Measurements from ENCODE around the gene MGRN1. TPM values are rescaled to one million over a fixed set of nuclear protein-coding genes. Genes with fewer than 3 reads are reported as not detected.

The MGRN1 gene
- total RNA-seq, 1 donor from 2014 or later: 22.9 TPM

- no peak for DNase-seq (ENCODE audit: low read depth, low spot score)
Measured at GRCh38 chr16:4685776-4686496, 61.3 kb downstream of the MGRN1 start.

GRCh38 chr16:4686497-4687210 lies 62.0 kb downstream of the MGRN1 start:
- no peak for DNase-seq (ENCODE audit: low read depth, low spot score)

DNA sequence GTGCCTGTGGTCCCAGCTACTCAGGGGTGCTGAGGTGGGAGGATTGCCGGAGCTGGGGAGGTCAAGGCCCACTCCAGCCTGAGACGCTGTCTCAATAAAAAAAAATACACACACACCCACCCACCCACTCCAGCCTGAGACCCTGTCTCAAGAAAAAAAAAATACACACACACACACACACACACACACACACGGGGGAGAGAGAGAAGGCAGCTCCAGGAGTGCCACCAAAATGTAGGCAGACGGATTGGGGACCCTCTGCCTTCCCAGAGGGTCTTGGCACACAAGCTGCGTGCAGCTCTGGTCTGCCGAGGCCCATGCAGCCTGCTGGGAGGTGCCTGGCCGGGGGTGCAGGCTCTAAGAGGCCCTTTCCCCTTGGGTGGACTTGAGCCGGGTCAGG lies 62.8 kb downstream of the MGRN1 start:
- DNase-seq (ENCODE audit: low read depth, low spot score): no peak

DNA sequence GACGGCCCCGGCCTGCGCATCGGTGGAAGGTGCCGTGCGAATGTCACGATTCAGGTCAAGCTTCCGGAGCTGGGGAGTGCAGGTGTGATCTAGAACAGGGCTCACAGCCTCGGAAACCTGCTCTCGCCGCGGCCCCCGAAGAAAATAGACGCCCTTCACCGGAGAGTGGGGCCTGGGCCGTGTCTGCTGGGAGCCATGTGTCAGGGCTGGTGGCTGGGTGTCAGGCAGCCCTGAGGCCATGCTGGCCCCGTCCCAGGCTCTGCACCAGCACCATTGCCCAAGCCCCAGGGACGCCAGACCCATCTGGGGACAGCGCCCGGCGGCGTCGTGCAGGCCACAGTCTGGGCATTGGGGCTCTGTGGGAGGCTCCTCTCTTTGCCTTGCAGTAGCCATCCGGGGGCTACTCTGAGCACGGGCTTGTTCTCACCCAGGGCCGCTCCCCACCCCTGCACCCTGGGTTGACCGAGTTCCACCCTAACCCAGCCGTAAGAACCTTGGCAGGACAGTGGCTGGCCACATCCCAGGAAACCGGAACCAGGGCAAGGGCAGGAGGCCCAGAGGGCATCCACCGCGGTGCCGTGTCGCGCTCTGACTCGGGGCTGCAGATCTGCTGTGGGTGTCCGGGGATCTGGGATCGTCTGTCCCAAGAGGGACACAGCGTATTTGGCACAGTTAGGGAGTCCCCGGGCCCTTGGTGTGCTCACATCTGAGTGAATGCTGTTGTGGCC lies 63.5 kb downstream of the MGRN1 start:
- DNase-seq (ENCODE audit: low read depth, low spot score): no peak

DNA sequence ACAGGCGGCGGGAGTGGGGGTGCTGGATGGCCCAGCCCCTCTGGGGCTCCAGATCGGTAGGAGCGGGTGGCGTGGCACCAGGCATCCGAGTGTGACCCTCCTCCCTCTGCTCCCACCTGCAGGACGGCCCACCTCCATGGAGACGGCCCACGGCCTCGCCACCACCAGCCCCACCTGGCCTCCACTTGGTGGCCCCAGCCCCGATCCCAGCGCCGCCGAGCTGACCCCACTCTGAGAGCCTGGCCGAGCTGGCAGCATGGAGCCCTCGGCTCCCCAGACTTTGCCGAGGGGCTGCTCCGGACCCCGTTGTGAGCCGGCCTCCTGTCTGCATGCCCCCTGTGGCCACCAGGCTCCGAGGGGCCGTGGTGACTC lies 64.0 kb downstream of the MGRN1 start:
- DNase-seq (ENCODE audit: low read depth, low spot score): no peak

GRCh38 chr16:4689091-4689671 lies 64.6 kb downstream of the MGRN1 start:
- DNase-seq (ENCODE audit: low read depth, low spot score): no peak

- DNase-seq (ENCODE audit: low read depth, low spot score): no peak
Measured at GRCh38 chr16:4689864-4690704, 65.5 kb downstream of the MGRN1 start.

GRCh38 chr16:4690946-4691665 lies 66.5 kb downstream of the MGRN1 start:
- DNase-seq (ENCODE audit: low read depth, low spot score): no peak

DNA sequence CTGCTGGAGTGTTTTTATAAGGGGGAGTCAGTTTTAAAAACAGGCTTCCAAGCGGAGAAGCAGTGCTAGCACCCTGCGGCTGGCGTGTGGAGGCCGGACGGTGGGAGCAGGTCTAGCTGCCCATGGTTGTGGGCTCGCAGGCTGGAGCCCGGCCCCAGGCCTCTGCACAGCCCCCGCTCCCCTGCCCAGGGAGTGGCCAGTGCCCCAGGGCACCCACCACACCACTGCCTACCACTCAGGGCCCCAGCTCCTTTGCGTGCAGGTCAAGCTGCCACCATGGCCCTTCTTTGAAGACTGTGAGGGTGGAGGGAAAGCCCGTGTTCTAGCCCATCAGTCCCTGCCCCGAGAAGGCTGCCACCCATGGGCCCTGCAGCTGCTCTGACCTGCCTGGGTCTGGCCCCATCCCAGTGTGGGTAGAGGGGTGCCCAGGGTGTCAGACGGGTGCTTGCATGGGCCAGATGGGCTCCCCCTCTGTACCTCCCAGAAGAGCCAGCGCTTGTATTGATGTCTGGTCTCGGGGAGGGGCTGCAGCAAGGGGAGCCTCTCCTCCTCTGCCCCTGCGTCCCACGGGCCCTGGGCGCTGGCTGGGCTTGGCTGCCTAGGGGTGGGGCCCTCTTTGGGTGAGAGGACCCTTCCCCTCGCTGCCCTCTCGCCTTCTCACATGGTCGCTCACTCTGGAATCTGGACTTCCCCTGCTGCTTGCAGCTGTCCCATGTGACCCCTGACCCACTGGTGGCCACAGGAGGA lies 67.2 kb downstream of the MGRN1 start:
- DNase-seq (ENCODE audit: low read depth, low spot score): no peak

- DNase-seq (ENCODE audit: low read depth, low spot score): no peak
Measured at GRCh38 chr16:4692460-4693295, 68.1 kb downstream of the MGRN1 start.

GRCh38 chr16:4693296-4693955 lies 68.8 kb downstream of the MGRN1 start, which contains the start of gene NUDT16L1:
TSS of gene NUDT16L1 (plus strand) at chr16:4693562. CDS start at chr16:4693727, 165 bp downstream.
- peak; percentile 76 for DNase-seq (ENCODE audit: low read depth, low spot score)

DNA sequence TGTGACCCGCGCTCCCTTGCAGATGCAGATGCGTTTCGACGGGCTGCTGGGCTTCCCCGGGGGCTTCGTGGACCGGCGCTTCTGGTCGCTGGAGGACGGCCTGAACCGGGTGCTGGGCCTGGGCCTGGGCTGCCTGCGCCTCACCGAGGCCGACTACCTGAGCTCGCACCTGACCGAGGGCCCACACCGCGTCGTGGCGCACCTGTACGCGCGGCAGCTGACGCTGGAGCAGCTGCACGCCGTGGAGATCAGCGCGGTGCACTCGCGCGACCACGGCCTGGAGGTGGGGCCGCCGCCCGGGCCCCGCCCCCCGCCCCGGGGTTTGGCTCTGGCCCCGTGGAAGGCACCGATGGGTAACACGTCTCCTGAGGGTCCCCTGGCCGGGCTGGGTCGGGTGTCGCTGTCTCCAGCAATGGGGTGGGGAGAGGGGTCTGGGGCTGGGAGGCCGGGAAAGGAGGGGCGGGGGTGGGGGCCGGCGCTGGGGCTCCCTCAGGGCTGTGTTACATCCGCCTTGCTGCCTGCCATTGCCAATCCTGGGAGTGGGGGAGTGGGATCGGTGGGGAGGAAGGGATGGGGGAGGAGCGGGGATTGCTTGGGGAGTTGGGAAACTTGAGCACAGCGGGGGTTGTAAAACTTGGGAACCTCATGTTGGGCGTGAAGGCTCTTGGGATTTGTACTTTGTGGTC lies 69.5 kb downstream of the MGRN1 start:
- DNase-seq (ENCODE audit: low read depth, low spot score): no peak

DNA sequence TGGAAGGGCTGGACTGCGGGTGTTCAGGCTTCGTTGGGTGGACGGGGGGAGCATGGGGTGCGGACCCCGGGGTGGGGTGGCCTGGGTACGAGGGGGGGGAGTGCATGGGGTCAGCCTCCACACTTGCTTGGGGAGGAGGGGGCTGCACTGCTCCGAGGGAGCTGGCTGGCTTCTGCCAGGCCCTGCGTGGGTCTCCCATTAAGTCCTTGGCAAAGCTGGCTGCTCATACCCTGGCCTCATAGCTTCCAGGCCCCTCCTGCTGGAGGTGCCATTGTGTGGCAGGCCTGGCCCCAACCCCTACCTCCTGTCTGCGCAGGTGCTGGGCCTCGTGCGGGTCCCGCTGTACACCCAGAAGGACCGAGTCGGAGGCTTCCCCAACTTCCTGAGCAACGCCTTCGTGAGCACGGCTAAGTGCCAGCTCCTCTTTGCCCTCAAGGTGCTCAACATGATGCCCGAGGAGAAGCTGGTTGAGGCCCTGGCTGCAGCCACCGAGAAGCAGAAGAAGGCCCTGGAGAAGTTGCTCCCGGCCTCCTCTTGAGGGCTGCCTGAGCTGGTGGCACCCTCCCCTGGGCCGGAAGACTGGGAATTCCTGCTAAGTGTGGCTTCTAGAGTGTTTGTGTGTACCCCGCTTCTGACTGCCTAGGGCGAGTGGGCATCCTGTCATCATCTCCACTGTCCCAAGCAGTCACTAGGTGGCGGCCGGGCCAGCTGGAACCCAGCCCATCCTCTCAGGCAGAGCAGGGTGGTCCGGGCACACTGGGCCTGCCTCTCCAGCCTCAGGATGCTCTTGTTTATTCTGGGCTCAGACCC lies 70.2 kb downstream of the MGRN1 start:
- DNase-seq (ENCODE audit: low read depth, low spot score): no peak

DNA sequence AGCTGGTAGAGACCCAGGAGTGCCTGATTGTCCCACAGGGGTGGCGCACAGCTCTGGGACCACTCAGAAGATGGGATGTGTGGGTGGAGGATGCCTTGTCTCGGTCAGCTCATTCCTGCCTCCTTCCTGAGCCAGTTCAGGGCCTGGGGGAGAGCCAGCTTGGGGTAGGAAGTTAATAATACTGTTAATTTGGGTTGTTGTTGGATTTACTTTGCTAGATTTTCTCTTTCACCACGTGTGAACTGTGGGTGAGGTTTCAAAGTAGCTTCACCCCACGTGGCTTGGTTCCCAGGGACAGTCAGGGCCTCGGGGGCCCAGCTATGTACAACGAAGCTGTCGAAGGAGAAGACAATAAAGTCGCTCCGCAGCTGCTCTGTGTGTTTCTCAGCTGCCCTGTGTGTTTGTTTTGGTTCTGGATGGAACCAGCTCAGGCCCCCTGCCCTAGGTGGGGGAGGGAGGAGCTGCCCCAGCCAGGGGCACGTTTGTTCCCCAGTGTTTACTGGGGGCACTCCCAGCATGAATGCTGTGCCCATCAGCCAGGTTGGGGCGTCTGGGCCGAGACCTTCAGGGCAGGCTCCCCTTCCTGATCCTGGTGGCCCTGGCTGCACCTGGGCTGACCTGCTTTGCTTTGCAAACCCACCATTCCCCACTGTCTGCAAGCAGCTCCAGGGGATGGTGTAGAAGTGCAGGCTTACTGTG lies 71.0 kb downstream of the MGRN1 start:
- no peak for DNase-seq (ENCODE audit: low read depth, low spot score)

DNA sequence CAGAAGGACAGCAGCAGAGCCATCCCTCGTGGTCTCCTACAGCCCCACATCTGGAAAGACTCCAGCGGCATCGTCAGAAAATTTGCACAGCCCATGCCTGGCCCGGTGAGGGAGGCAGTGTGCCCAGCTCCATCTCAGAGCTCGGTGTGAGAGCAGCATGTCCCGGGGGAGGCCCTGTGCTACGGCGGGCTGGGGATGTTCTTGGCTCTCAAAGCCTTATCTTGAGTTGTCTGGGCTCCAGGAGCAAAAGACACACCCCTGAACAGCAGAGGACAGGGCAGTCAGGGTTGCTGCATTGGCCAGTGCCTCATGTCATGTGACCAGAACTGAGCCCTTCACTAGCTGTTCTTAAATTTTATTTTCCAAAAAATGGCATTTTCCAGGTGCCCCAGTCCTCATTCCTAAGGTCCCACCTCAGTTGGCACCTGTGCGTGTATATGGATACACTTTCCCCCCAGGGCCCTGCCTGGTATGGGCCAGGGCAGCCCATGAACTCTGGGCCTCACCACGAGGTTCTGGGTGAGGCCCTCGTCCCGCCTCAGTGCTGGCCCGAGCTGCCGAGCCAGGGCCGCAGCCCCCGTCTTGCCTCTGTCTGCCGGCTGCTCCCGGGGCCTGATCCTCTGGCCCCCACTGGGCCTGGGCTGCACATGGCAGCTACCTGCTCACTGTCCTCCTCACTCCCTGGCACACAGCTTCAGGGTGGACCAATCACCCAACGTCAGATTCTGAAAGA lies 71.7 kb downstream of the MGRN1 start:
- DNase-seq (ENCODE audit: low read depth, low spot score): no peak
